ENCODE results near the gene CLBA1. TPM values are rescaled to one million over a fixed set of nuclear protein-coding genes. Genes with fewer than 3 reads are reported as not detected.

Gene CLBA1
- total and polyA plus RNA-seq, 9 of the 15 experiments (the other 6 are each of a cell fraction or from before 2014, with no cell fraction given): 0.04 to 3.9 (median 2.6) TPM

- Histone ChIP-seq H3K79me2 (ENCODE audit: control insufficient read depth, insufficient read depth, low read length) (peaks cover 60% of the 10 kb centered on the region), H3K27ac (ENCODE audit: extremely low read depth, low read depth, low read length) (no peak overlapping the region), H3K9me3 (replicated peaks; ENCODE audit: control insufficient read depth, insufficient read depth, low read depth, low read length) (no peaks in the 10 kb centered on the region), H3K36me3 (ENCODE audit: control insufficient read depth, insufficient read depth, low read length) (peaks cover 59% of the 10 kb centered on the region; the same call in 2 of the 3 replicates), H3K9ac (ENCODE audit: insufficient read depth in 1 of 2, low read depth in 2 of 2, low read length in 2 of 2) (no peak overlapping the region), H3K27me3 (ENCODE audit: control insufficient read depth in 2 of 2, insufficient read depth in 2 of 2, low read length in 2 of 2) (no peaks in the 10 kb centered on the region), H4K20me1 (replicated peaks; ENCODE audit: control insufficient read depth, insufficient read depth, low read length) (peaks cover 33% of the 10 kb centered on the region), H2AFZ (ENCODE audit: low read depth, low read length) (no peak overlapping the region), H3K4me3 (no peak overlapping the region), H3K4me2 (ENCODE audit: insufficient read depth, low read length) (no peak overlapping the region), H3K4me1 (replicated peaks in 1 of 2; ENCODE audit: control insufficient read depth in 2 of 2, insufficient read depth in 2 of 2, low read length in 2 of 2) (peaks cover 4 to 28% of the 10 kb centered on the region in 2 experiments; a peak in 3 of 5 replicates), H3K9me1 (ENCODE audit: control insufficient read depth, insufficient read depth, low read length) (no peaks in the 10 kb centered on the region)
- in situ Hi-C loops (cut with MboI): no loop called here
- POLR2A ChIA-PET: interaction anchor here (2.8 kb wide), 1 partner anchor 9 kb away, joined by 16 read pairs; the partner anchor contains the start of gene CDCA4
- 100% methylated on average over 3 of the region's 4 CpGs for WGBS (ENCODE audit: insufficient coverage, low coverage, missing lambda C conversion rate)
- intact Hi-C loops (cut with micrococcal nuclease): no loop called here
- ATAC-seq (no peak), FAIRE-seq (no peak), DNase-seq (ENCODE audit: extremely low read depth in 1 of 4, low spot score in 3 of 4) (no peak)
- CTCF ChIA-PET (ENCODE audit: low intra/inter-chr PET ratio): no interaction called here
- TSS peak; percentile 18 for BruUV-seq (replicated peaks)
- TF ChIP-seq GABPB1 (CRISPR knock-in tag; IDR thresholded peaks at IDR 0.05) (no peak), CBX8 (IDR thresholded peaks at IDR 0.05; ENCODE audit: borderline replicate concordance, extremely low read depth, low read depth, low read length, poor library complexity, severe bottlenecking) (no peak), GATAD2B (IDR thresholded peaks at IDR 0.05; ENCODE audit: borderline replicate concordance) (no peak), SRSF7 (optimal IDR thresholded peaks at IDR 0.05; ENCODE audit: low read depth, low read length) (no peak), TFAM (CRISPR knock-in tag; conservative IDR thresholded peaks at IDR 0.05) (no peak), NELFE (IDR thresholded peaks at IDR 0.05; ENCODE audit: insufficient read depth, insufficient read length) (no peak), NRF1 (conservative IDR thresholded peaks at IDR 0.05 in 1 of 2, IDR thresholded peaks at IDR 0.05 in 1 of 2) (no peak), JUND (IDR thresholded peaks at IDR 0.05; ENCODE audit: borderline replicate concordance, low read depth, low read length) (no peak), JUND (tag; IDR thresholded peaks at IDR 0.05; ENCODE audit: borderline replicate concordance, low read depth, low read length) (no peak), NFATC3 (IDR thresholded peaks at IDR 0.05) (no peak), NFRKB (IDR thresholded peaks at IDR 0.05; ENCODE audit: low read depth) (no peak), CBX5 (IDR thresholded peaks at IDR 0.05; ENCODE audit: borderline replicate concordance, low read depth) (no peak)
- TF ChIP-seq, protein P1, sequence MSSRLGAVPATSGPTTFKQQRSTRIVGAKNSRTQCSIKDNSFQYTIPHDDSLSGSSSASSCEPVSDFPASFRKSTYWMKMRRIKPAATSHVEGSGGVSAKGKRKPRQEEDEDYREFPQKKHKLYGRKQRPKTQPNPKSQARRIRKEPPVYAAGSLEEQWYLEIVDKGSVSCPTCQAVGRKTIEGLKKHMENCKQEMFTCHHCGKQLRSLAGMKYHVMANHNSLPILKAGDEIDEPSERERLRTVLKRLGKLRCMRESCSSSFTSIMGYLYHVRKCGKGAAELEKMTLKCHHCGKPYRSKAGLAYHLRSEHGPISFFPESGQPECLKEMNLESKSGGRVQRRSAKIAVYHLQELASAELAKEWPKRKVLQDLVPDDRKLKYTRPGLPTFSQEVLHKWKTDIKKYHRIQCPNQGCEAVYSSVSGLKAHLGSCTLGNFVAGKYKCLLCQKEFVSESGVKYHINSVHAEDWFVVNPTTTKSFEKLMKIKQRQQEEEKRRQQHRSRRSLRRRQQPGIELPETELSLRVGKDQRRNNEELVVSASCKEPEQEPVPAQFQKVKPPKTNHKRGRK (tag; IDR thresholded peaks at IDR 0.05): no peak
- TF ChIP-seq, protein P2, sequence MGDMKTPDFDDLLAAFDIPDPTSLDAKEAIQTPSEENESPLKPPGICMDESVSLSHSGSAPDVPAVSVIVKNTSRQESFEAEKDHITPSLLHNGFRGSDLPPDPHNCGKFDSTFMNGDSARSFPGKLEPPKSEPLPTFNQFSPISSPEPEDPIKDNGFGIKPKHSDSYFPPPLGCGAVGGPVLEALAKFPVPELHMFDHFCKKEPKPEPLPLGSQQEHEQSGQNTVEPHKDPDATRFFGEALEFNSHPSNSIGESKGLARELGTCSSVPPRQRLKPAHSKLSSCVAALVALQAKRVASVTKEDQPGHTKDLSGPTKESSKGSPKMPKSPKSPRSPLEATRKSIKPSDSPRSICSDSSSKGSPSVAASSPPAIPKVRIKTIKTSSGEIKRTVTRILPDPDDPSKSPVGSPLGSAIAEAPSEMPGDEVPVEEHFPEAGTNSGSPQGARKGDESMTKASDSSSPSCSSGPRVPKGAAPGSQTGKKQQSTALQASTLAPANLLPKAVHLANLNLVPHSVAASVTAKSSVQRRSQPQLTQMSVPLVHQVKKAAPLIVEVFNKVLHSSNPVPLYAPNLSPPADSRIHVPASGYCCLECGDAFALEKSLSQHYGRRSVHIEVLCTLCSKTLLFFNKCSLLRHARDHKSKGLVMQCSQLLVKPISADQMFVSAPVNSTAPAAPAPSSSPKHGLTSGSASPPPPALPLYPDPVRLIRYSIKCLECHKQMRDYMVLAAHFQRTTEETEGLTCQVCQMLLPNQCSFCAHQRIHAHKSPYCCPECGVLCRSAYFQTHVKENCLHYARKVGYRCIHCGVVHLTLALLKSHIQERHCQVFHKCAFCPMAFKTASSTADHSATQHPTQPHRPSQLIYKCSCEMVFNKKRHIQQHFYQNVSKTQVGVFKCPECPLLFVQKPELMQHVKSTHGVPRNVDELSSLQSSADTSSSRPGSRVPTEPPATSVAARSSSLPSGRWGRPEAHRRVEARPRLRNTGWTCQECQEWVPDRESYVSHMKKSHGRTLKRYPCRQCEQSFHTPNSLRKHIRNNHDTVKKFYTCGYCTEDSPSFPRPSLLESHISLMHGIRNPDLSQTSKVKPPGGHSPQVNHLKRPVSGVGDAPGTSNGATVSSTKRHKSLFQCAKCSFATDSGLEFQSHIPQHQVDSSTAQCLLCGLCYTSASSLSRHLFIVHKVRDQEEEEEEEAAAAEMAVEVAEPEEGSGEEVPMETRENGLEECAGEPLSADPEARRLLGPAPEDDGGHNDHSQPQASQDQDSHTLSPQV (IDR thresholded peaks at IDR 0.05): no peak
- TF ChIP-seq, protein P3, sequence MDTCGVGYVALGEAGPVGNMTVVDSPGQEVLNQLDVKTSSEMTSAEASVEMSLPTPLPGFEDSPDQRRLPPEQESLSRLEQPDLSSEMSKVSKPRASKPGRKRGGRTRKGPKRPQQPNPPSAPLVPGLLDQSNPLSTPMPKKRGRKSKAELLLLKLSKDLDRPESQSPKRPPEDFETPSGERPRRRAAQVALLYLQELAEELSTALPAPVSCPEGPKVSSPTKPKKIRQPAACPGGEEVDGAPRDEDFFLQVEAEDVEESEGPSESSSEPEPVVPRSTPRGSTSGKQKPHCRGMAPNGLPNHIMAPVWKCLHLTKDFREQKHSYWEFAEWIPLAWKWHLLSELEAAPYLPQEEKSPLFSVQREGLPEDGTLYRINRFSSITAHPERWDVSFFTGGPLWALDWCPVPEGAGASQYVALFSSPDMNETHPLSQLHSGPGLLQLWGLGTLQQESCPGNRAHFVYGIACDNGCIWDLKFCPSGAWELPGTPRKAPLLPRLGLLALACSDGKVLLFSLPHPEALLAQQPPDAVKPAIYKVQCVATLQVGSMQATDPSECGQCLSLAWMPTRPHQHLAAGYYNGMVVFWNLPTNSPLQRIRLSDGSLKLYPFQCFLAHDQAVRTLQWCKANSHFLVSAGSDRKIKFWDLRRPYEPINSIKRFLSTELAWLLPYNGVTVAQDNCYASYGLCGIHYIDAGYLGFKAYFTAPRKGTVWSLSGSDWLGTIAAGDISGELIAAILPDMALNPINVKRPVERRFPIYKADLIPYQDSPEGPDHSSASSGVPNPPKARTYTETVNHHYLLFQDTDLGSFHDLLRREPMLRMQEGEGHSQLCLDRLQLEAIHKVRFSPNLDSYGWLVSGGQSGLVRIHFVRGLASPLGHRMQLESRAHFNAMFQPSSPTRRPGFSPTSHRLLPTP (IDR thresholded peaks at IDR 0.05; ENCODE audit: borderline replicate concordance, extremely low read depth, insufficient read length): no peak
Measured at GRCh38 chr14:105010106-105010505, 24.5 kb downstream of the CLBA1 start.

All from K562 (cell line).